Prostate gland (tissue), 2 donors: ENCODE data around the gene IGFLR1. TPM values are rescaled to one million over a fixed set of nuclear protein-coding genes. Genes with fewer than 3 reads are reported as not detected.

Experiments used
- DNase-seq: peaks from one replicate; pipeline ENCODE4 v3.0.0-alpha.2; 2019; ENCODE audit warnings: low spot score
- H3K27ac ChIP-seq, 2 donors: fragments of 200-600 bp; sonication (generic); 2 replicates each; pipeline ENCODE4 v1.5.1; 2017 to 2019
- H3K27me3 ChIP-seq: fragments of 200-600 bp; sonication (generic); replicated peaks from 2 replicates; pipeline ENCODE4 v1.5.1; 2019; ENCODE audit not compliant: insufficient read depth
- H3K36me3 ChIP-seq, 2 donors: fragments of 200-600 bp; sonication (generic); 1 replicate in 1 of 2; 2 replicates in 1 of 2; pipeline versions ENCODE4 v1.5.1 to v1.8.1; 2017 to 2019
- H3K4me1 ChIP-seq: fragments of 200-600 bp; sonication (generic); replicated peaks from 2 replicates; pipeline ENCODE4 v1.5.1; 2019
- H3K4me3 ChIP-seq, 2 donors: fragments of 200-600 bp; sonication (generic); 2 replicates each; pipeline ENCODE4 v1.5.1; 2017 to 2019
- H3K9me3 ChIP-seq: fragments of 200-600 bp; sonication (generic); 2 replicates; pipeline ENCODE4 v1.5.1; 2017
- POLR2A ChIP-seq: fragments of 450-650 bp; IDR thresholded peaks from one replicate; pipeline ENCODE4 v1.6.1; 2016; ENCODE audit warnings: antibody characterized with exemption, mild to moderate bottlenecking
- POLR2AphosphoS5 ChIP-seq: sonication (generic); formaldehyde crosslinking; IDR thresholded peaks from one replicate; pipeline ENCODE4 v1.6.1; 2017; ENCODE audit warnings: antibody characterized with exemption
- WGBS: methylation state at CpG from one replicate; pipeline ENCODE4 v1.1.5; 2018; 5-methylcytosine and 5-hydroxymethylcytosine counted together
- intact Hi-C: fragments of 100-400 bp; cut with DNase I; formaldehyde crosslinking; loops from one replicate; pipeline ENCODE4 v1.14.2; 2022
- total RNA-seq, 2 donors: library from RNA; depleted of rRNA; stranded (reverse); fragments of >200 nt; gene quantifications; one replicate each; pipeline ENCODE4 v1.1.0, GENCODE V29; 2016
- TF ChIP-seq, protein P1 (sequence below), 4 experiments: fragments of 200-600 bp in 2 of 4; fragments of 450-650 bp in 2 of 4; sonication (generic) in 2 of 4; IDR thresholded peaks; 1 replicate in 3 of 4; 2 replicates in 1 of 4; pipeline ENCODE4 v1.5.1; 2016 to 2019; ENCODE audit warnings: antibody characterized with exemption in 4 of 4, mild to moderate bottlenecking in 2 of 4, moderate library complexity in 2 of 4

Gene IGFLR1
- total RNA-seq, 2 donors from 2014 or later = 9.4 to 16.1 TPM

DNA sequence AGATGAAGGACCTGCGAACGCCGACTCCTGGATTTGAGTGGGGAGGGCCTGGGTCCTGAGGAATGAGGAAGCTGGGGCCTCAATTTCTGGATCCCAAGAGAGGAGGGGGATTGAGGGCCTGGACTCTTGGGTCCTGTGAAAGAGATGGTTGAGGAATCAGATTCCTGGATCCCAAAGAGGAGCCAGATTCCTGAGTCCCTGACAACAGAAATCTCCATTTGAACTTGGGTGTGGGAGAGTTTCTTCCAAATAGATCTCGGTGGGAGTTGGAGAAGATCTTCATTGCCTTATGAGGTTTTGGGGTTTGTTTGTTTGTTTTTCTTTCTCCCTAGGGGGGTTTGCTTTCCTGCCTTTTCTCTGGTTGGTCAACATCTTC lies 3.8 kb upstream of the IGFLR1 start:
- Histone ChIP-seq H3K4me3 (peak overlapping the region; percentile 89 to 94), H3K4me1 (peaks cover 15% of the 10 kb centered on the region), H3K27ac (peak overlapping the region; percentile 99 to 100), H3K9me3 (no peaks in the 10 kb centered on the region), H3K27me3 (no peaks in the 10 kb centered on the region), H3K36me3 (no peaks in the 10 kb centered on the region)
- no peak for DNase-seq
- intact Hi-C loops = loop anchor here (10.0 kb wide), 1 partner anchor 469 kb away; the partner anchor contains the start of genes ZNF146 and ZNF565
- 0% methylated on average over 4 of the region's 4 CpGs for WGBS
- TF ChIP-seq POLR2A = no peak
- TF ChIP-seq, protein P1, sequence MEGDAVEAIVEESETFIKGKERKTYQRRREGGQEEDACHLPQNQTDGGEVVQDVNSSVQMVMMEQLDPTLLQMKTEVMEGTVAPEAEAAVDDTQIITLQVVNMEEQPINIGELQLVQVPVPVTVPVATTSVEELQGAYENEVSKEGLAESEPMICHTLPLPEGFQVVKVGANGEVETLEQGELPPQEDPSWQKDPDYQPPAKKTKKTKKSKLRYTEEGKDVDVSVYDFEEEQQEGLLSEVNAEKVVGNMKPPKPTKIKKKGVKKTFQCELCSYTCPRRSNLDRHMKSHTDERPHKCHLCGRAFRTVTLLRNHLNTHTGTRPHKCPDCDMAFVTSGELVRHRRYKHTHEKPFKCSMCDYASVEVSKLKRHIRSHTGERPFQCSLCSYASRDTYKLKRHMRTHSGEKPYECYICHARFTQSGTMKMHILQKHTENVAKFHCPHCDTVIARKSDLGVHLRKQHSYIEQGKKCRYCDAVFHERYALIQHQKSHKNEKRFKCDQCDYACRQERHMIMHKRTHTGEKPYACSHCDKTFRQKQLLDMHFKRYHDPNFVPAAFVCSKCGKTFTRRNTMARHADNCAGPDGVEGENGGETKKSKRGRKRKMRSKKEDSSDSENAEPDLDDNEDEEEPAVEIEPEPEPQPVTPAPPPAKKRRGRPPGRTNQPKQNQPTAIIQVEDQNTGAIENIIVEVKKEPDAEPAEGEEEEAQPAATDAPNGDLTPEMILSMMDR (IDR thresholded peaks at IDR 0.05) = no peak
- no peak for TF ChIP-seq POLR2AphosphoS5

DNA sequence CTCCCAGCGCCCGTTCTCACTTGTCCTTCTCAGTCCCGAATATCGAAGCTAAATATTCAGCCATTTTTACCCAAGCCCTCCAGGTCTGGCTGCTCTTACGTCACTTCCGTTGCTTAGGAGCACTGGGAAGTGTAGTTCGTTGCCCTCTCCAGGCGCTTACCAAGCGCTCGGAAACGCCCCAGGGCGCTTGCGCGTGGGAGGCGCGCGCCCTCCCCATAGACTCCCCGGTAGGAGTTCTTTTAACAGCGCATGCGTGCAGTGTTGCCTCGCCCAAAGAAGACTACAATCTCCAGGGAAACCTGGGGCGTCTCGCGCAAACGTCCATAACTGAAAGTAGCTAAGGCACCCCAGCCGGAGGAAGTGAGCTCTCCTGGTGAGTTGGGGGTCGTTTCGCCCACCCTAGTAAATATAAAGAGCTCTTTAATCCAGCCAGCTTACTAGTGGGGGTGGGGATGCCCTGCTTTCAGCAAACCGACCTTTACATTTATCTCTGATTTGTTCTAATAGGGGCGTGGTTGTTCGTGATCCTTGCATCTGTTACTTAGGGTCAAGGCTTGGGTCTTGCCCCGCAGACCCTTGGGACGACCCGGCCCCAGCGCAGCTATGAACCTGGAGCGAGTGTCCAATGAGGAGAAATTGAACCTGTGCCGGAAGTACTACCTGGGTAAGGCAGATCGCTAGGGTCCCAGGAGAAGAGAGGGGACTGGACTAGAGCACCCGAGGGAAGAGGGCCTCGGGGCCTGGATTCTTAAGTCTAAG lies 3.3 kb upstream of the IGFLR1 start, which contains the start of the genes PSENEN and U2AF1L4:
TSS of gene PSENEN (plus strand) at position 324 of the 759 bp plus-strand sequence. CDS start at position 604, 280 bp downstream.
TSS of gene U2AF1L4 (minus strand) at position 91 of the 759 bp plus-strand sequence. CDS start at position 64, 27 bp downstream.
- WGBS = under 1% methylated on average over 40 of the region's 40 CpGs
- H3K36me3 ChIP-seq = no peaks in the 10 kb centered on the region
- intact Hi-C loops = loop anchor here (10.0 kb wide), 1 partner anchor 469 kb away; the partner anchor contains the start of genes ZNF146 and ZNF565
- no peaks in the 10 kb centered on the region for H3K27me3 ChIP-seq
- TF ChIP-seq, protein P1 (IDR thresholded peaks at IDR 0.05) = peak in 2 of 4 experiments; percentile 26 to 48
- TF ChIP-seq POLR2A (peak; percentile 56), POLR2AphosphoS5 (peak; percentile 99)
- H3K27ac ChIP-seq = peak within 1 kb of the TSS; percentile 99 to 100
- peaks cover 16% of the 10 kb centered on the region for H3K4me1 ChIP-seq
- H3K9me3 ChIP-seq = no peaks in the 10 kb centered on the region
- DNase-seq = peak; percentile 99
- H3K4me3 ChIP-seq = peak within 1 kb of the TSS; percentile 89 to 94

DNA sequence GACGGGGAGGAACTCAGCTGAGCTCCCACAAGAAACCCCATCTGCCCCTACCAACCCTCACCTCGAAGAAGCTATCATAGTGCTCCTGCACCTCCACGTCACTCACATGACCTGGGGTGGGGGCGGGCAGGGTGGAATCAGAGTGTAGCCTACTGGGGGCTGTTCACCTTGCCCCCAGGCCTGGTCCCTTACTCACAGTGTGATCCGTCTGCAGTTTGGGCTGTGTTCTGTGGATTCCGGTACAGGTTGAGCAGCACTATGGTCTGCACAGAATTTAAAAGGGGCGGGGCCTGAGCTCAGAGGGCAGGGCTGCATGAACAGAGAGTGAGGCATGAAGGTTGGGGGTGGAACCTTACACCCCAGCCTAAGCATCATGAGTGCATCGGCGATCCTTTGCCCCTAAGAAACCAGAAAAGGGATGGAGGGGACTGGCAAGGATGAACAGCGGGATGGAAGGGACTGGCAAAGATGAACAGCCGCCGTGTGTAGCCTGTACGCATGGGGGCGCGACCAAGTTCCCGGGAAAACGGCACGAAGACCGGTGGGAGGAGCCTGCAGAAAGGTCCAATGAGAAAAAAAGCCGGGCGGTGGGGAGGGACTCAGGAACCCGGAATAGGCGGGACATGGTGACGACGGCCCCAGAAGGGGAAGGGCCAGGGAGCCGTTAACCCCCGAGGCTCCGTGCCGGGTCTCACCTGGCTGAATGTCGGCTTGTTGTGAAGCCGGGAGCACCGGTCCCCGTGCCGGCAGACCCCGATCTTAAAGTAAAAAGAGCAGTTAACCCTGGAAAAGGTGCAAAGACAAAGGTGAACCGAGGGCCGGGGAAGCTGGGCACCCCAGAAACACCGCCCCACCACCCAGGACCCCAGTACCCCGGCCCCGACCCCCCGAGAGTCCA lies 2.4 kb upstream of the IGFLR1 start:
- Histone ChIP-seq H3K4me1 (peaks cover 16% of the 10 kb centered on the region), H3K36me3 (no peaks in the 10 kb centered on the region), H3K4me3 (peak overlapping the region; percentile 89 to 94), H3K27me3 (no peaks in the 10 kb centered on the region), H3K9me3 (no peaks in the 10 kb centered on the region), H3K27ac (peak overlapping the region; percentile 99 to 100)
- WGBS = 7% methylated on average over 41 of the region's 41 CpGs
- intact Hi-C loops = loop anchor here (5.0 to 10.0 kb wide), 2 partner anchors 188 to 470 kb away; partner anchors contain the start of genes ZNF146 and ZNF565
- DNase-seq = peak; percentile 95
- TF ChIP-seq POLR2A (no peak), POLR2AphosphoS5 (peak; percentile 33)
- TF ChIP-seq, protein P1 (IDR thresholded peaks at IDR 0.05) = peak in 3 of 4 experiments; percentile 29 to 59 (median 50)

DNA sequence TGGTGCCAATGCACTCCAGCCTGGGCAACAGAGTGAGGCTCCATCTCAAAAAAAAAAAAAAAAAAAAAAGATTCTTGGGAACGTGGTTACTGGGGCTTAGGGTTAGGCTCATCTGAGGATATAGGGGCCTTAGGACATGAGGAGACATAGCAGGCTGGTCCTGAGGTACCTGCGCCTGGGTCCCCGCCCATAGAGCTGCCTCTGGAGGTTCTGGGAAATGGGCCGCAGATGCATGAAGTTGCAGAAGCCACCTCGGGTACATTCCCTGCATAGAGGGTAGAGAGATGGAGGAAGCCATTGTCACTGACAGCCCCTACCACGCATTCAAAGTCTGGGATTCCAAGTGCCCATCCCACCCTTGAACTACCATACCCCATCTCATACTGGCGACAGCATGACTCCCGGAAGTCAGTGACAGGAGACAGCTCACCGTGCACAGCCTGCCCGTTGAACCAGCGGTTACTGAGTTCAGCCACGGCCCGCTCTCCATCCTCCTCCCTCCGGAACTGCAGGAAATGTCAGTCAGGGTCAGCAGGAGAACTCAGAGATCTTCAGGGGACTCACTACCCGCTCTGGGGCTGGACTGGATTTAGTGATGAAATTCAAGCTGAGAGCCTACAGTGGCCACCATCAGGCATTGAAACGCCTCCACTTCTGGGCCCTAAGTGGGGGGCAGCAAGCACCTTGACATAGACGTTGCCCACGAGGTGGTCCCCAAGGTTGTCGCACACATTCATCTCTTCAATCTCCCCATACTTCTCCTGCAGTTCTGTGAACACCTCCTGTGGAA lies 1.6 kb upstream of the IGFLR1 start:
- Histone ChIP-seq H3K9me3 (no peaks in the 10 kb centered on the region), H3K27ac (peak overlapping the region in 1 of 2 donors; percentile 100), H3K27me3 (no peaks in the 10 kb centered on the region), H3K4me1 (peaks cover 11% of the 10 kb centered on the region), H3K4me3 (peak overlapping the region in 1 of 2 donors; percentile 94), H3K36me3 (peaks cover under 1 to 3% of the 10 kb centered on the region in 2 donors)
- no peak for DNase-seq
- TF ChIP-seq POLR2A (no peak), POLR2AphosphoS5 (no peak)
- TF ChIP-seq, protein P1 (IDR thresholded peaks at IDR 0.05) = no peak
- intact Hi-C loops = loop anchor here (5.0 to 10.0 kb wide), 2 partner anchors 188 to 471 kb away; partner anchors contain the start of genes ZNF146 and ZNF565
- 91% methylated on average over 19 of the region's 19 CpGs for WGBS
